22Rv1 (cell line): ENCODE results near the gene YES1.

Experiments used
- ZFX ChIP-seq: fragments of 450-650 bp; IDR thresholded peaks from 2 replicates; pipeline ENCODE4 v1.6.1; 2017; ENCODE audit warnings: antibody characterized with exemption, borderline replicate concordance
- TF ChIP-seq, protein P1 (sequence below): fragments of 450-650 bp; IDR thresholded peaks from 2 replicates; pipeline ENCODE4 v1.5.1; 2017; ENCODE audit warnings: mild to moderate bottlenecking

DNA sequence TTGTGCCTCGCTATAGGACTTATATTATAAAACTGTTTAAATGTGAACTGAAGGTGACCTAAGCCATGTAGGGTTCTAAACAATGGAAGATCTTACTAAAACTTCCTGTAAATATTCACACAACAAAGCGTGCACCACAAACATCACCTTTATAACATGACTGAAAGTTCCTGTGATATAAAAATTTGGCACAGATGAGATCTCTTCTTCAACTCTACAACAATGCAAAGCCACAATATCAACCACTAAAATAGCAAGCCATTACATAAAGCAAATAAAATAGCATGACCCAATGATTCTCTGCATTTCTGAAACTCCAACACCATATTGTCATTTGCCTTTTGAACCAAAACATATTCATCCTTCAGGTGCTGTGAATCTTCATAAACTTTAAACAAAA lies 3.5 kb downstream of the YES1 start:
- TF ChIP-seq, protein P1, sequence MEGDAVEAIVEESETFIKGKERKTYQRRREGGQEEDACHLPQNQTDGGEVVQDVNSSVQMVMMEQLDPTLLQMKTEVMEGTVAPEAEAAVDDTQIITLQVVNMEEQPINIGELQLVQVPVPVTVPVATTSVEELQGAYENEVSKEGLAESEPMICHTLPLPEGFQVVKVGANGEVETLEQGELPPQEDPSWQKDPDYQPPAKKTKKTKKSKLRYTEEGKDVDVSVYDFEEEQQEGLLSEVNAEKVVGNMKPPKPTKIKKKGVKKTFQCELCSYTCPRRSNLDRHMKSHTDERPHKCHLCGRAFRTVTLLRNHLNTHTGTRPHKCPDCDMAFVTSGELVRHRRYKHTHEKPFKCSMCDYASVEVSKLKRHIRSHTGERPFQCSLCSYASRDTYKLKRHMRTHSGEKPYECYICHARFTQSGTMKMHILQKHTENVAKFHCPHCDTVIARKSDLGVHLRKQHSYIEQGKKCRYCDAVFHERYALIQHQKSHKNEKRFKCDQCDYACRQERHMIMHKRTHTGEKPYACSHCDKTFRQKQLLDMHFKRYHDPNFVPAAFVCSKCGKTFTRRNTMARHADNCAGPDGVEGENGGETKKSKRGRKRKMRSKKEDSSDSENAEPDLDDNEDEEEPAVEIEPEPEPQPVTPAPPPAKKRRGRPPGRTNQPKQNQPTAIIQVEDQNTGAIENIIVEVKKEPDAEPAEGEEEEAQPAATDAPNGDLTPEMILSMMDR = no peak
- no peak for TF ChIP-seq ZFX
